MM.1S (cell line): ENCODE results near the gene ELOVL7.

Source experiments
- DNase-seq: peaks from one replicate; pipeline ENCODE4 v3.0.0-alpha.2; 2015
- H2AFZ ChIP-seq: fragments of 300-600 bp; sonication (generic); 2 replicates; pipeline ENCODE4 v1.6.0; 2016; ENCODE audit warnings: antibody characterized with exemption, low read length
- H3F3A ChIP-seq: fragments of 300-600 bp; sonication (generic); 2 replicates; pipeline ENCODE4 v1.6.1; 2016; ENCODE audit warnings: mild to moderate bottlenecking, antibody characterized with exemption, low read length, moderate library complexity, mixed read lengths; ENCODE audit not compliant: insufficient read depth
- H3K27ac ChIP-seq: fragments of 300-600 bp; sonication (generic); 2 replicates; pipeline ENCODE4 v1.5.1; 2016; ENCODE audit warnings: mild to moderate bottlenecking, low read length
- H3K27me3 ChIP-seq: fragments of 300-600 bp; sonication (generic); replicated peaks from 2 replicates; pipeline ENCODE4 v1.6.0; 2016; ENCODE audit warnings: low read length; ENCODE audit not compliant: insufficient read depth
- H3K36me3 ChIP-seq: fragments of 300-600 bp; sonication (generic); replicated peaks from 2 replicates; pipeline ENCODE4 v1.6.1; 2016; ENCODE audit warnings: mild to moderate bottlenecking, low read length, mixed read lengths; ENCODE audit not compliant: insufficient read depth
- H3K4me1 ChIP-seq: fragments of 300-600 bp; sonication (generic); 2 replicates; pipeline ENCODE4 v1.6.1; 2016; ENCODE audit warnings: low read length, mixed read lengths
- H3K4me2 ChIP-seq: fragments of 300-600 bp; sonication (generic); 2 replicates; pipeline ENCODE4 v1.6.0; 2016; ENCODE audit warnings: low read depth, low read length
- H3K4me3 ChIP-seq: fragments of 300-600 bp; sonication (generic); 2 replicates; pipeline ENCODE4 v1.5.1; 2016; ENCODE audit warnings: low read length, mixed read lengths
- H3K79me2 ChIP-seq: fragments of 300-600 bp; sonication (generic); 2 replicates; pipeline ENCODE4 v1.6.1; 2016; ENCODE audit warnings: mixed run types, low read length, mixed read lengths
- H3K9ac ChIP-seq: fragments of 300-600 bp; sonication (generic); 2 replicates; pipeline ENCODE4 v1.6.1; 2016; ENCODE audit warnings: low read length, mixed read lengths
- H3K9me2 ChIP-seq: fragments of 300-600 bp; sonication (generic); replicated peaks from 2 replicates; pipeline ENCODE4 v1.6.1; 2016; ENCODE audit warnings: mild to moderate bottlenecking, low read length, mixed read lengths; ENCODE audit not compliant: insufficient read depth
- H3K9me3 ChIP-seq: fragments of 300-600 bp; sonication (generic); replicated peaks from 2 replicates; pipeline ENCODE4 v1.6.1; 2016; ENCODE audit warnings: mild to moderate bottlenecking, low read length, mixed read lengths; ENCODE audit not compliant: insufficient read depth
- H4K20me1 ChIP-seq: fragments of 300-600 bp; sonication (generic); 2 replicates; pipeline ENCODE4 v1.6.1; 2016; ENCODE audit warnings: mild to moderate bottlenecking, low read length, moderate library complexity, mixed read lengths; ENCODE audit not compliant: insufficient read depth
- CTCF ChIP-seq: fragments of 300-600 bp; sonication (generic); IDR thresholded peaks from 2 replicates; pipeline ENCODE4 v1.5.1; 2016; ENCODE audit warnings: antibody characterized with exemption, low read length, mixed read lengths
- EZH2 ChIP-seq: fragments of 300-600 bp; sonication (generic); optimal IDR thresholded peaks from 2 replicates; pipeline ENCODE3; 2017; ENCODE audit warnings: low read depth, mild to moderate bottlenecking, antibody characterized with exemption, low read length, mixed read lengths
- EZH2phosphoT487 ChIP-seq: fragments of 300-600 bp; sonication (generic); IDR thresholded peaks from 2 replicates; pipeline ENCODE4 v1.6.1; 2018; ENCODE audit warnings: antibody characterized with exemption, low read length

The ELOVL7 gene

GRCh38 chr5:60806591-60807243 lies 37.4 kb downstream of the ELOVL7 start:
- no peak overlapping the region for H3K27ac ChIP-seq
- H3K9me3 ChIP-seq, result no peaks in the 10 kb centered on the region
- no peaks in the 10 kb centered on the region for H4K20me1 ChIP-seq
- H3K79me2 ChIP-seq, result no peaks in the 10 kb centered on the region
- no peak overlapping the region for H3K9ac ChIP-seq
- H3K4me3 ChIP-seq, result no peak overlapping the region
- H3K27me3 ChIP-seq, result no peaks in the 10 kb centered on the region
- H3K36me3 ChIP-seq, result no peaks in the 10 kb centered on the region
- no peaks in the 10 kb centered on the region for H3K4me1 ChIP-seq
- TF ChIP-seq CTCF, result no peak
- no peak for TF ChIP-seq EZH2
- no peak overlapping the region for H3K4me2 ChIP-seq
- no peaks in the 10 kb centered on the region for H3K9me2 ChIP-seq
- no peak for DNase-seq
- no peak overlapping the region for H2AFZ ChIP-seq
- no peaks in the 10 kb centered on the region for H3F3A ChIP-seq

- Histone ChIP-seq H3K9ac (no peak overlapping the region), H3F3A (no peaks in the 10 kb centered on the region), H3K27me3 (no peaks in the 10 kb centered on the region), H3K9me2 (no peaks in the 10 kb centered on the region), H3K4me2 (no peak overlapping the region), H3K4me3 (no peak overlapping the region), H2AFZ (no peak overlapping the region), H3K4me1 (no peaks in the 10 kb centered on the region), H3K9me3 (no peaks in the 10 kb centered on the region), H4K20me1 (no peaks in the 10 kb centered on the region), H3K27ac (no peak overlapping the region), H3K36me3 (no peaks in the 10 kb centered on the region), H3K79me2 (no peaks in the 10 kb centered on the region)
- DNase-seq, result no peak
- TF ChIP-seq EZH2phosphoT487 (no peak), EZH2 (no peak), CTCF (no peak)
These were observed 38.6 kb downstream of the ELOVL7 start for GRCh38 chr5:60805463-60805862.

GRCh38 chr5:60803712-60804111 lies 40.4 kb downstream of the ELOVL7 start:
- Histone ChIP-seq H3K27ac (no peak overlapping the region), H3K9me2 (no peaks in the 10 kb centered on the region), H3K9me3 (no peaks in the 10 kb centered on the region), H2AFZ (no peak overlapping the region), H3K4me1 (no peaks in the 10 kb centered on the region), H3K4me2 (no peak overlapping the region), H3F3A (no peaks in the 10 kb centered on the region), H3K36me3 (no peaks in the 10 kb centered on the region), H3K9ac (no peak overlapping the region), H4K20me1 (no peaks in the 10 kb centered on the region), H3K27me3 (no peaks in the 10 kb centered on the region), H3K4me3 (no peak overlapping the region), H3K79me2 (no peaks in the 10 kb centered on the region)
- DNase-seq, result no peak
- TF ChIP-seq EZH2 (no peak), CTCF (no peak), EZH2phosphoT487 (no peak)
